ENCODE results near the gene ZBTB46.

DNA sequence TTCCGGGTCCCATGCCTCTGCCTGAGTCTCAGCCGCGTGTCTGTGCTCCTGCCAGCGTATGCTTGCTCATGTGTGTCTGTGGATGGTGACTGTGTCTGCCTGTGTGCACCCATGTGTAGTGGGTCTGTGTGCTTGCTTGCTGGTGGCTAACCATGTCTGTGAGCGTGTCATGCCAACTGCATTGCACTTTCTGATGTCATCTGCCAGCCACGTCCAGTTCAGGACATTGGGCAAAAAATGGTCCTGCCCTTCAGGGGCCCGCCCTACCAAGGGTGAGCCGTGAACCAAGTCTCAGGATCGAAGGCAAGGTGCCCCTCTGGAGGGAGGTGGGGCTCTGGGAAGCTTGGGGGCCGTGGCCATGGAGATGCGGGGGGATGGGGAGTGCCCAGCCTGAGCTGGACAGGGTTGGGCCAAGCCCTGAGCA is 9.4 kb upstream of the ZBTB46 start:
- TF ChIP-seq CTCF (IDR thresholded peaks at IDR 0.05) (no peak), ZFX (IDR thresholded peaks at IDR 0.05; ENCODE audit: borderline replicate concordance) (no peak)

All from 22Rv1 (cell line).